OCI-LY7 (cell line): ENCODE measurements around the gene NTSR1. TPM values are rescaled to one million over a fixed set of nuclear protein-coding genes. Genes with fewer than 3 reads are reported as not detected.

Experiments
- BruUV-seq: library from RNA; stranded (reverse); fragments of 400-500 nt; replicated peaks from 2 replicates; lab custom pipeline; 2021; lab: Mats Ljungman, UMichigan
- CTCF ChIA-PET: fragments of 300-600 bp; sonication (Branson Sonifier 250); formaldehyde crosslinking; loops from one replicate; lab custom pipeline; 2022; ENCODE audit warnings: antibody characterized with exemption; ENCODE audit not compliant: unreplicated experiment; lab: Charles Lee
- POLR2A ChIA-PET: fragments of 300-600 bp; sonication (Branson Sonifier 250); formaldehyde crosslinking; loops from one replicate; lab custom pipeline; 2022; ENCODE audit warnings: antibody characterized with exemption; lab: Charles Lee
- DNase-seq: peaks from one replicate; pipeline ENCODE4 v3.0.0-alpha.2; 2015; ENCODE audit warnings: low spot score
- H2AFZ ChIP-seq: fragments of 200-600 bp; sonication (generic), shearing (Covaris generic); 2 replicates; pipeline ENCODE4 v1.6.1; 2014; ENCODE audit warnings: mild to moderate bottlenecking, antibody characterized with exemption, low read length, moderate library complexity
- H3K27ac ChIP-seq: fragments of 200-600 bp; sonication (generic); 2 replicates; pipeline ENCODE4 v1.5.1; 2014; ENCODE audit warnings: mixed run types, low read depth, mild to moderate bottlenecking, moderate library complexity, low read length, inconsistent platforms; ENCODE audit not compliant: poor library complexity, severe bottlenecking
- H3K36me3 ChIP-seq: fragments of 200-600 bp; sonication (generic); 2 replicates; pipeline ENCODE4 v1.6.1; 2014; ENCODE audit warnings: mild to moderate bottlenecking, antibody characterized with exemption, low read length, moderate library complexity, mixed read lengths; ENCODE audit not compliant: insufficient read depth
- H3K4me1 ChIP-seq: fragments of 200-600 bp; sonication (generic); 2 replicates; pipeline ENCODE4 v1.5.1; 2014; ENCODE audit warnings: mild to moderate bottlenecking, low read length; ENCODE audit not compliant: insufficient read depth, poor library complexity, severe bottlenecking
- H3K4me2 ChIP-seq: fragments of 200-600 bp; sonication (generic); 2 replicates; pipeline ENCODE4 v1.6.1; 2014; ENCODE audit warnings: mild to moderate bottlenecking, low read length
- H3K4me3 ChIP-seq: fragments of 200-600 bp; sonication (generic); 2 replicates; pipeline ENCODE4 v1.5.1; 2014; ENCODE audit warnings: mild to moderate bottlenecking, low read depth, low read length; ENCODE audit not compliant: poor library complexity, severe bottlenecking
- H3K79me2 ChIP-seq: fragments of 200-600 bp; sonication (generic); 2 replicates; pipeline ENCODE4 v1.6.1; 2016; ENCODE audit warnings: low read depth, mild to moderate bottlenecking, low read length, moderate library complexity, mixed read lengths; ENCODE audit not compliant: insufficient read depth
- H3K9me2 ChIP-seq: fragments of 200-600 bp; sonication (generic); 2 replicates; pipeline ENCODE4 v1.6.1; 2016; ENCODE audit warnings: mild to moderate bottlenecking, low read length, mixed read lengths; ENCODE audit not compliant: insufficient read depth
- H3K9me3 ChIP-seq: fragments of 200-600 bp; sonication (generic); 2 replicates; pipeline ENCODE4 v1.6.1; 2014; ENCODE audit warnings: mild to moderate bottlenecking, mixed run types, low read length, mixed read lengths
- H4K20me1 ChIP-seq: fragments of 200-600 bp; sonication (generic); 2 replicates; pipeline ENCODE4 v1.6.1; 2014; ENCODE audit warnings: mild to moderate bottlenecking, antibody characterized with exemption, low read length, moderate library complexity, mixed read lengths; ENCODE audit not compliant: insufficient read depth
- EZH2phosphoT487 ChIP-seq: fragments of 200-600 bp; sonication (generic); IDR thresholded peaks from 2 replicates; pipeline ENCODE4 v1.6.1; 2018; ENCODE audit warnings: low read depth, borderline replicate concordance, mild to moderate bottlenecking, mixed run types, antibody characterized with exemption, low read length, moderate library complexity, mixed read lengths
- intact Hi-C: fragments of 100-400 bp; cut with micrococcal nuclease; formaldehyde crosslinking; loops from one replicate; pipeline ENCODE4 v1.10.0; 2022; ENCODE audit not compliant: unreplicated experiment
- total RNA-seq, 2 experiments: library from RNA; depleted of rRNA in 1 of 2; stranded (reverse); fragments of >200 nt in 1 of 2; shearing (Covaris generic) in 1 of 2; gene quantifications; 2 replicates each; pipeline ENCODE4 v1.2.3, GENCODE V29; 2014 to 2022
- TF ChIP-seq, protein P1 (sequence below): fragments of 200-600 bp; sonication (generic); conservative IDR thresholded peaks from 2 replicates; pipeline ENCODE4 v1.5.1; 2014; ENCODE audit warnings: mild to moderate bottlenecking, antibody characterized with exemption, low read length, moderate library complexity, mixed read lengths

Gene NTSR1
- total RNA-seq, 2 experiments from 2014 or later = not detected

DNA sequence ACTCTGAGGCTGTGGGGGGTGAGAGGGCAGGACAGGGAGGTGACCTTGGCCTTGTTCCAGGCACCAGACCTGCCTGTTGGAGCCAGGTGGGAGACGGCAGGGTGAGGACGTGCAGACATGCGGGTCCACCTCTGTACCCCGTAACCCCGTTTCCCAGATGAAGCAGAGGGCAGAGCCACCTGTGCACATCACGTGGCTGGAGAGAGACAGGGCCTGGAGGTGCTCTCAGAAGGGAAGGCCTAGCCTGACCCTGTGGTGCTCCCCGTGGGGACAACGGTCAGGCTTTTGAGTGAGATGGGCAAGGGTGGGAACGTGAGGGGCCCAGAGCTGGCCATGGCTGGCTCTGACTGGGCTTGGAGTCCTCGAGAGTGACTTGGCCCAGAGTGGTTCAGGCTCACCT lies 6.6 kb downstream of the NTSR1 start:
- no peak for DNase-seq
- Histone ChIP-seq H3K4me1 (no peaks in the 10 kb centered on the region), H3K9me3 (no peaks in the 10 kb centered on the region), H3K4me3 (no peak overlapping the region), H3K9me2 (no peaks in the 10 kb centered on the region), H3K36me3 (no peaks in the 10 kb centered on the region), H4K20me1 (no peaks in the 10 kb centered on the region), H2AFZ (no peak overlapping the region), H3K4me2 (no peak overlapping the region), H3K79me2 (no peaks in the 10 kb centered on the region), H3K27ac (no peak overlapping the region)
- BruUV-seq = no TSS peak
- intact Hi-C loops = no loop called here
- ChIA-PET POLR2A (no interaction called here), CTCF (no interaction called here)
- TF ChIP-seq, protein P1, sequence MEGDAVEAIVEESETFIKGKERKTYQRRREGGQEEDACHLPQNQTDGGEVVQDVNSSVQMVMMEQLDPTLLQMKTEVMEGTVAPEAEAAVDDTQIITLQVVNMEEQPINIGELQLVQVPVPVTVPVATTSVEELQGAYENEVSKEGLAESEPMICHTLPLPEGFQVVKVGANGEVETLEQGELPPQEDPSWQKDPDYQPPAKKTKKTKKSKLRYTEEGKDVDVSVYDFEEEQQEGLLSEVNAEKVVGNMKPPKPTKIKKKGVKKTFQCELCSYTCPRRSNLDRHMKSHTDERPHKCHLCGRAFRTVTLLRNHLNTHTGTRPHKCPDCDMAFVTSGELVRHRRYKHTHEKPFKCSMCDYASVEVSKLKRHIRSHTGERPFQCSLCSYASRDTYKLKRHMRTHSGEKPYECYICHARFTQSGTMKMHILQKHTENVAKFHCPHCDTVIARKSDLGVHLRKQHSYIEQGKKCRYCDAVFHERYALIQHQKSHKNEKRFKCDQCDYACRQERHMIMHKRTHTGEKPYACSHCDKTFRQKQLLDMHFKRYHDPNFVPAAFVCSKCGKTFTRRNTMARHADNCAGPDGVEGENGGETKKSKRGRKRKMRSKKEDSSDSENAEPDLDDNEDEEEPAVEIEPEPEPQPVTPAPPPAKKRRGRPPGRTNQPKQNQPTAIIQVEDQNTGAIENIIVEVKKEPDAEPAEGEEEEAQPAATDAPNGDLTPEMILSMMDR = no peak
- TF ChIP-seq EZH2phosphoT487 = no peak

DNA sequence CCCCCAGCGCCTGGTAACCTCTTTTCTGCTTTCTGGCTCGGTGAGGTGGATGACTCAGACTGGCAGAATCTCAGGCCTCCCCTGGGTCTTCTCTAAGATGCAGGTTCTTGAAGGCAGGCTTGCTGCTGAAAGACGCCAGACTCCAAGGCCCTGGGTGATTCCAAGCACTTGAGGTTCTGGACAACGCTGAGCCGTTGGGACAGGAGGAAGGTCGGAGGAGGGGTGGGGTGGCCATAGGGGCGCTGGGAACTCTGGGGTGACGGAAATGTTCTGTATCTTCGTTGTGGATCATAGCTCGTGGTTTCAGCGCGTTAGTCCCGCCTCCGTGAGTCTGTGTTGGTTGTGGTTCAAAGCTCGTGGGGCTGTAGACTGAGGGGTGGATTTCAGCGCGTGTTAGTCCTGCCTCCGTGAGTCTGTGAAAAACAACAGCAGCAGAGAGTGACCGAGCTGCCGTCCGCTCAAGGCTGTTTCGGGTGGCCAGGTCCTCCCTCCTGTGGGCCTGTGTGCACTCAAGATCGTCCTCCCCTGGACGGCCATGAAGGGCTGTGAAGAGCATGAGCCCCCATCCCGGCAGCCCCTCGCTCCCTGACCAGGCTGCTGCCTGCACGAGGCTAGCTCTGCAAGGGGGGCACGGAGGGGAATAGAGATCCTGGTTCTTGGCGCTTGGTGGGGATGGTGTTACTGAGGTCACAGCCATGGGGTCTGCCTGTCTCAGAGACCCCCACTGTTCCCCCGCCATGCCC lies 7.7 kb downstream of the NTSR1 start:
- no TSS peak for BruUV-seq
- CTCF ChIA-PET = no interaction called here

DNA sequence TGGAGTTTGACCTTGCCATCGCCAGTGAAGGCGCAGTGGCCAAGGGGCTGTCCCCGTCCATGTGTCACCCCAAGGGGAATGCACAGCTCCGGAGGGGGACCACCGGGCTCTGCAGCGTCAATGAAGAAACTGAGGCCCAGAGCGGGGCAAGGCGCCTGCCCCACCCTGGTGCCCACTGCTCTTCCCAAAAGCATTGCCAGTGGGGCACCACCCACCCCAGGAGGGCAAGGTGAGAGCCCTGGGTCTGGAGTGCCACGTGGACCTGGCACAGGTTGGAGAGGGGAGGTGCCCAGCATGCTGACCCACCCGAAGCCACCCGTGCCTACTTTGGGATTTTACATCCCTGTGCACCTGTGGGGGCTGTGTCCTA lies 8.3 kb downstream of the NTSR1 start:
- H3K79me2 ChIP-seq = no peaks in the 10 kb centered on the region
- H4K20me1 ChIP-seq = no peaks in the 10 kb centered on the region
- no peaks in the 10 kb centered on the region for H3K9me2 ChIP-seq
- no peak for DNase-seq
- peaks cover 8% of the 10 kb centered on the region; the same call in 1 of the 2 replicates for H3K9me3 ChIP-seq
- H3K36me3 ChIP-seq = no peaks in the 10 kb centered on the region
- intact Hi-C loops = no loop called here
- BruUV-seq = no TSS peak
- no peak overlapping the region for H3K4me2 ChIP-seq
- ChIA-PET CTCF (no interaction called here), POLR2A (no interaction called here)
- H3K4me3 ChIP-seq = no peak overlapping the region
- H3K4me1 ChIP-seq = no peaks in the 10 kb centered on the region
- H2AFZ ChIP-seq = no peak overlapping the region
- TF ChIP-seq, protein P1 = no peak
- H3K27ac ChIP-seq = no peak overlapping the region

More for the DNA sequence above, 7.7 kb downstream of the NTSR1 start:
- Histone ChIP-seq H4K20me1 (no peaks in the 10 kb centered on the region), H3K9me2 (no peaks in the 10 kb centered on the region), H2AFZ (no peak overlapping the region), H3K27ac (no peak overlapping the region), H3K9me3 (peaks cover 8% of the 10 kb centered on the region; the same call in 1 of the 2 replicates), H3K4me3 (no peak overlapping the region), H3K79me2 (no peaks in the 10 kb centered on the region), H3K4me2 (no peak overlapping the region), H3K4me1 (no peaks in the 10 kb centered on the region), H3K36me3 (no peaks in the 10 kb centered on the region)
- no peak for DNase-seq
- no peak for TF ChIP-seq EZH2phosphoT487
- TF ChIP-seq, protein P1 = no peak
- POLR2A ChIA-PET = no interaction called here
- intact Hi-C loops = no loop called here
